GM18861 (cell line): ENCODE data around the gene DAGLA.
A peak's percentile ranks its signal among the peaks of the same experiment; 100 is the strongest.

Source experiments
- ATAC-seq: cut with Tn5 transposase; IDR thresholded peaks from one replicate; pipeline ENCODE4 v1.9.1; 2021; ENCODE audit not compliant: unreplicated experiment

DAGLA gene

GRCh38 chr11:61778357-61778886 is 98.2 kb downstream of the DAGLA start:
- ATAC-seq = no peak

GRCh38 chr11:61778920-61779650 is 98.9 kb downstream of the DAGLA start:
- ATAC-seq = no peak

GRCh38 chr11:61779666-61780525 is 99.7 kb downstream of the DAGLA start:
- no peak for ATAC-seq

- ATAC-seq = no peak
These were observed 100.5 kb downstream of the DAGLA start for GRCh38 chr11:61780581-61781162.

GRCh38 chr11:61781585-61781984 is 101.4 kb downstream of the DAGLA start:
- no peak for ATAC-seq

- no peak for ATAC-seq
These were observed 102.1 kb downstream of the DAGLA start for GRCh38 chr11:61782299-61782698.

- ATAC-seq = no peak
These were observed 102.7 kb downstream of the DAGLA start for GRCh38 chr11:61782841-61783240.

GRCh38 chr11:61783717-61784505 is 103.7 kb downstream of the DAGLA start:
- no peak for ATAC-seq

GRCh38 chr11:61784506-61784805 is 104.3 kb downstream of the DAGLA start:
- no peak for ATAC-seq

GRCh38 chr11:61785837-61786402 is 105.7 kb downstream of the DAGLA start:
- no peak for ATAC-seq

GRCh38 chr11:61787928-61788491 is 107.8 kb downstream of the DAGLA start:
- ATAC-seq = no peak

- peak; percentile 21 for ATAC-seq
These were observed 111.6 kb downstream of the DAGLA start for GRCh38 chr11:61791737-61792309.

- ATAC-seq = peak; percentile 69
These were observed 112.3 kb downstream of the DAGLA start, which contains the start of the genes FEN1 and TMEM258 for GRCh38 chr11:61792310-61793082. TSS of gene FEN1 (plus strand) at chr11:61792911. CDS start at chr11:61795362, 2,451 bp downstream. TSS of gene TMEM258 (minus strand) at chr11:61792599. CDS start at chr11:61792558, 41 bp downstream.

- no peak for ATAC-seq
These were observed 113.1 kb downstream of the DAGLA start for GRCh38 chr11:61793083-61793828.

- no peak for ATAC-seq
These were observed 113.6 kb downstream of the DAGLA start for GRCh38 chr11:61793829-61794204.

- no peak for ATAC-seq
These were observed 114.4 kb downstream of the DAGLA start for GRCh38 chr11:61794579-61794978.

- ATAC-seq = no peak
These were observed 115.3 kb downstream of the DAGLA start for GRCh38 chr11:61795459-61795858.

GRCh38 chr11:61795876-61796526 is 115.8 kb downstream of the DAGLA start:
- ATAC-seq = no peak
